ENCODE data around the gene NDUFS3.
"Not testable (repeated sequence)": the region's sequence is repeated elsewhere in the genome, so short reads cannot be mapped to it uniquely, and the experiment has no call there.

NDUFS3 gene

DNA sequence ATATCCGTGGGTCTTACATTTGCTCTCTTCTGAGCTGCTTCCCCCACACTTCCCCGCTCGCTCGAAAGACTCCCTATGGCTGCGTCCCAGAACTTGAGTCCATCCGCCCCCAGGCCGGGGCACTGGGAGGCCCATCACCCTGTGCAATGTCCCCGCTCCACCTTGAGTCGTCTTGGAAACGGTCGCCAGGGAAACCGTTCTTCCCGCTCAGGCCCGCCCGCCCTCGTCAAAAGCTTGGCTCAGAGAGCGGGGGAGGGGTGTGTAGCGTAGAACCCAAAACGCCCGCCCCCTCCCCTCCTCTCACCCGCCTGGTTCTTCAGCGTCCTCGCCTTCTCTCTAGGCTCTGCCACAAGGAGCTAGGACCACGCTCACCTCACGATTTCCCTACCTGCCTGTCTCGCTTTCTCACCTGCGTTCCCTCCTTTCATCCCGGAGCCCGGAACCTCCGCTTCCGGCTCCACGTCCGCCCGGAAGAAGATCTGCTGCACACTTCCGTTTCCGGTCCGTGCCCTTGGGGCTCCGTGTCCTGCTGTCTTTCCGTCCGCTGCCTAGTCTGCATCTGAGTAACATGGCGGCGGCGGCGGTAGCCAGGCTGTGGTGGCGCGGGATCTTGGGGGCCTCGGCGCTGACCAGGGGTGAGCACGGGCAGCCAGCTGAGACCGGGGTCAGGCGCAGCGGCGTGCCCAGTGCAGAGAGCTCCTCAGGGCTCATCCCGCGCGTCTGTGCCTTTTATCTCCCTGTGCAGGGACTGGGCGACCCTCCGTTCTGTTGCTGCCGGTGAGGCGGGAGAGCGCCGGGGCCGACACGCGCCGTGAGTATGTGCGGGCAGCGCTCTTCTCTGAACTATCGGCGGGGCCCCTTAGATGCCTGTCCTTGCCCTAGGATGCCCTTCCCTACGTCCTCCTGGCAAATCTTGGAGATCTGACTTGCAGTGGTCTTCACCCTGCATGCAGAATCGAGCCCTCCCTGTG, at the start of gene NDUFS3, which contains the start of gene KBTBD4:
Gene NDUFS3 (plus strand): TSS at position 551 of the 971 bp plus-strand sequence. CDS start 18 bp downstream, at position 569.
Gene KBTBD4 (minus strand): TSS at position 447 of the 971 bp plus-strand sequence. CDS start 19 bp downstream, at position 428.
- peak; percentile 90 to 95 for DNase-seq

DNA sequence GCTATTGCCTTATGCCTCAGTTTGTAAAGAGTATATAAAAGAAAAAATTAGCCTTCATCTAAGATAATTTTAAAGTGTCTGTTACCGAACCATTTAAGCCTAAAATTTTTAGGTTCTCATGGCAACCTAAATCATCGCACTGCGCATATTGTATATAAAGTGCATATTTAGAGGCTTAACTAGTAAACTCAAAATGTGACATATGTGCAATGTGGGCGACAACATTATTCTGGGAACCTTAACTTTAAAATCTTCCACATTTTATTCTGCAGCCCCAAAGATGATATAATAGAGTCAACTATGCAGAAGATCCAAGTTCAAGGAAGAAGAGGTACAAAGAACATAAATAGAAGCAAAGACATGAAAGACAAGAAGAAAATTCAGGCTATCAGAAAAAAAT, 48.9 kb upstream of the NDUFS3 start:
- no peak for DNase-seq

DNA sequence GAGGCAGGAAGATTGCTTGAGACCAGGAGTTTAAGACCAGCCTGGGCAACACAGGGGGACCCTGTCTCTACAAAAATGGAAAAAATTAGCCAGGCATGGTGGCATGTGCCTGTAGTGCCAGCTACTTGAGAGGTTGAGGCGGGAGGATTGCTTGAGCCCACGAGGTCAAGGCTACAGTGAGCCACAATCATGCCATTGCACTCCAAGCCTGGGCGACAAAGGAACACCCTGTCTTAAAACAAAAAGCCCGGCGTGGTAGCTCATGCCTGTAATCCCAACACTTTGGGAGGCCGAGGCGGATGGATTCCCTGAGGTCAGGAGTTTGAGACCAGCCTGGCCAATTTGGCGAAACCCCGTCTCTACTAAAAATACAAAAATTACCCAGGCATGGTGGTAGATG, 48.2 kb upstream of the NDUFS3 start:
- not testable (repeated sequence) for DNase-seq

DNA sequence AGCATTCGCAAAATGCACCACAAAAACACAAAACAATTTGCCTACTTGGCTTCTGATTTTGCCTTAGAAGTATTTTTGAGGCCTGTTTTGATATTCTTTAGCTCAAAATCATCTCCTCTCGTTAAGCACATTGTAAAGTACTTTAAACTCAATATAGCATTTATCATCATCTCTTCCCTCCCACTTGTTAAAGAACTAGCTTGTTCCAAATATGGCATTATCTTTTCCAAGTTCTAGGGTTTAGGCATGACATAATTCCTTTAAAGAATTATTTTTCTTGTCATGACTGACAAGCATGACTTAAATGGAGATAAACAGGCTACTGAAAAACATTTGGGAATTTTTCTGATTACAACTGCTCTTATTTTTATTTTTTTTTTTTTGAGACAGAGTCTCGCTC, 47.2 kb upstream of the NDUFS3 start:
- no peak for DNase-seq

DNA sequence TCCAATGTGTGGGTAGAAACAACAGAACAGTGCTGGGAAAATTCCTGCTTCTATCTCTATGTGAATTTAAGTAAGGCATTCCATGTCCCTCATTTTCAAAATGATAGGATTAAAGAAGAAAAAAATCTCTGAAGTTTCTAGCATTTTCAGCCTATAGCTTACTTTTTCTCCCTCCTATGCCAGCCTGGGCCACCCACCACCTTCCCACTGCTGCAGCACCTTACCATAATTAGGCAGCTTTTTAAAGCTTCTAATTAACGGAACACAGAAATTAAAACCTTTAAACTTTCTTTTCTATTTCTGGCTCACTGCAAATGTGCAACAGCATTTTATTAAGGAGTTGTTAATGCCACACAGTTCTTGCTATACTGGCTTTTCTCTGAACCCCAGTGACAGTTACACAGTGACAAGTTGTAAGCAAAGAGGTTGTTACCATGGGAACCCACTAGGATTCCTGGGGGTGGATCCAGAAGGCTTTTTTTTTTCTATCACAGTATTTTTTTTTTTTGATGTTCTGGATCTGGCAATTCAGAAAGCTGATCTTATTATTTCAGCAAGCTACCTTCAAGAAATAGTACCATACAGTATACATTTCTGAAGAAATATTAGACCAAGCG, 46.2 kb upstream of the NDUFS3 start:
- no peak for DNase-seq

DNA sequence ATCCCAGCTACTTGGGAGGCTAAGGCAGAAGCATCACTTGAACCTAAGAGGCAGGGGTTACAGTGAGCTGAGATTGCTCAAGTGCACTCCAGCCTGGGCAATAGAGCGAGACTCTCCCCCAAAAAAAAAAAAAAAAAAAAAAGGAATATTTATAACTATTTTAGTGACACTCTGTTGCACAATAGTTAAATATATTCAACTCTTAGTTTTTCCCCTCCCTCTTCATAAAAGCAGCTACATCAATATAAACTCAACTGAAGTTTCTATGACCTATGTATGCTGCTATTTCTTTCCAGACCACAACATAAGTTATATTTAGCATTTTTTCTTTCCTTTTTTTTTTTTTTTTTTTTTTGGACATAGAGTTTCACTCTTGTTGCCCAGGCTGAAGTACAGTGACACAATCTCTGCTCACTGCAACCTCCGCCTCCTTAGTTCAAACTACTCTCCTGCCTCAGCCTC, 45.2 kb upstream of the NDUFS3 start:
- no peak for DNase-seq

DNA sequence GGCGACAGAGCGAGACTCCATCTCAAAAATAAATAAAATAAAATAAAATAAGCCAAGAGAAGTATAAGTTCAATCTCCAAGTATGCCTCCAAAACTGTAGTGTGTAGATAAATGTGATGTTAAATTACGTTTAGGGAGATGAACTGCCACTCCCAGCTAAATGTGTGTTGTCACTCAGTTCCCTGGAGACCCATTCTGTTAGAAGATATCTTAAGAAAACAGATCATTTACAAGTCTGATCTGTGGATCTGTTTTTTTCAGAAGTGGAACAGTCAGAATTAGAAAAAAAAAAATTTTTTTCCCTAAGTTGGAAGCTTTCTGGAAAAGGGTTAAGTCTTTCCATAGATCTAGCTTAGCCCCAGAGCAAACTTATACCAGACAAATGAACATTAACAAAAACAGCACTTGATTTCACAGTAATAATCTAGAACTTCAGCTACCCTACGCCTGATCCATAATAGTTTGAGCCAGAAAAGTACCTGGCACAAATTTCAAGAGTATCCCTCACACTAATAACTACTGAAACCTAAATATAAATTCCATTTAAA, 44.1 kb upstream of the NDUFS3 start:
- DNase-seq, result no peak

DNA sequence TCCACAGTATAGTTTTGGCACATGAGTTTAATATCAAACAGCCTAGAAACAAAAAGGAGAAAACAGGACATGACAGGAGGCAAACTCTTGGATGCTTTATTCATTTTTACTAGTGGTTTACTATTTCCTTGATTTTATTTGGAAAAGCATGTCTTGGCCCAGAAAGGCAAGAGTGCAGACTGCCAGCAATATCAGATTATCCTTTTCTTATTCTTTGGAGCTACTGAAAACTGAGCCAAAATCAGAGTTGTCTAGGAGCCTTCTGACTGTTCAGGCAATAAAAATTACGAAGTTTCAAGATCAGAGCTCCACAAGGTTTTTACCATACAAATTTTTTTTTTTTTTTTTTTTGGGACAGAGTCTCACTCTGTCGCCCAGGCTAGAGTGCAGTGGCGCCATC, 42.0 kb upstream of the NDUFS3 start:
- DNase-seq, result no peak

DNA sequence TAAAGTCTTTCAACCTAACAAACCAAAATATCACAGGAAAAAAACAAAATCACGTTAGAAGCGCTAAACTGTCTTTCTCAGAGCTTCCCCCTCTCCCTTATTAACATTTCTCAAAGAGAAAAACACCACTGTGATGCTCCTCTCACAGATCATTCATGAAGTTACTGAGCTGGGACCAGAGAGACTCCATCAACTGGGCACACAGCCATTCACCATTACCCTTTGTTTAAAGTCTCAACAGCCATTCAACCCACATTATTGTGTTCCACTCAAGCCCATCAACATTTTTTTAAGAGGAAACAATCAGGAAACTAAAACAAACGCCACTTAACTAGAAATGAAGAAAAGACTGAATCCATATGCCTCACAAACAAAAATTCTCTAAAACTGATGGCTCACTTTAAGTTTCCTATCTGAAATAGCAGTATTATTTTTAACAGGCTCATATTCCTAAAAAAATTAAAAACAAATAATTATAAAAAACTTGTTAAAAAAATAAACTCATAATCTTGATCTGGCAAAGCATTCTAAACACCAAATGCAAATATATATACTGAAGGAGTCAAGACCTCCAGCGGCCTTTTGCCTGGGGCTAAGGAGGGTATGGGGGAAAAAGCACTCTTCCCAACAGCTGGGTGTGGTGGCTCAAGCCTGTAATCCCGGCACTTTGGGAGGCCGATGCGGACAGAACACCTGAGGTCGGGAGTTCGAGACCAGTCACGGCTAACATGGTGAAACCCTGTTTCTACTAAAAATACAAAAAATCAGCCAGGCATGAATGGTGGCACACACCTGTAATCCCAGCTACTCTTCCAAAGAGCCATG, 39.9 kb upstream of the NDUFS3 start:
- DNase-seq, result peak; percentile 45 to 71

DNA sequence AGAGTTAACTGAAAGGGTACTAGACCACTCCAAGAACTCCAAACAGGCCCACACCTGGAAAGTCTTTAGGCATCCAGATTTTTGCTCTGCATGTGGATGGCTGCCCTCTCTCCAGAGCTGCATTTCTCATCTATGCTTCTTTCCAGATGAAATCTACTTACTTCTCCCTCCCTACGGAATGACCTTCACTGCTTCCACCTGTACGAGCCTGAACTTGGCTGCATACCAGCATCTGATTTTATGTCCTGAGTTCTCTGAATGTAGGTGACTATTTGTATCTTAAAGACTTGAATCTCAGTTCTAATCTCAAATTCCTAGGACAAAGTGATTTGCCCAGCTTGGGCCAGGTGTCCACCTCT, 39.2 kb upstream of the NDUFS3 start:
- DNase-seq, result no peak

DNA sequence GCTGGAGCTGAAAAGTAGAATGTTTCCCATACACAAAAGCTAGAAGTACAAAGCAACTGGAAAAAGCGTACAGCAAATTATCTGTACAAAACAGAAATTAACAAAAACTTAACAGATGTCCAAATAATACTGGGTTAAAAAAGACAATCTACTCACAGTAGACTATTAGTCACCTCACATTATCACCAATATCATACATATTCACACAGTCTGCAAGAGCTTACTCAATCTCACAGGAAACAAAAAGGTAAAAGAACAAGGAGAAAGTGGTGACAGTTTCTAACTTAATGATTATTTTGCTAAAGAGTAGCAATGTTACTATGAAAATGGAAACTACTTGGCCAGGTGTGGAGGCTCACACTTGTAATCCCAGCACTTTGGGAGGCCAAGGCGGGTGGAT, 37.8 kb upstream of the NDUFS3 start:
- no peak for DNase-seq

DNA sequence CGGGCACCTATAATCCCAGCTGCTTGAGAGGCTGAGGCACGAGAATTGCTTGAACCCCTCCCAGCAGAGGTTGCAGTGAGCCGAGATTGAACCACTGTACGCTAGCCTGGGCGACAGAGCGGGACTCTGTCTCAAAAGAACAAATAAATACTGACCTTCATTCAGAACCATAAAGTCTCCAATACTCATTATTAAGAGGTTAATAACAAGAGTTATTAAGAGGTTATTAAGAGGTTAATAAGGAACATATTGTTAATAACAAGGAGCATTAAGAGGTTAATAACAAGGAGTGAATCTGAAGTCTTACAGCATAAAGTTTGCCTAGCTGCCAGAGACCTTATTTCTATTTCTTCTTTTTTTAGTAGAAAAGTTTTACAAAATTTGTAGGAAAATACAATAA, 33.6 kb upstream of the NDUFS3 start:
- DNase-seq, result no peak

DNA sequence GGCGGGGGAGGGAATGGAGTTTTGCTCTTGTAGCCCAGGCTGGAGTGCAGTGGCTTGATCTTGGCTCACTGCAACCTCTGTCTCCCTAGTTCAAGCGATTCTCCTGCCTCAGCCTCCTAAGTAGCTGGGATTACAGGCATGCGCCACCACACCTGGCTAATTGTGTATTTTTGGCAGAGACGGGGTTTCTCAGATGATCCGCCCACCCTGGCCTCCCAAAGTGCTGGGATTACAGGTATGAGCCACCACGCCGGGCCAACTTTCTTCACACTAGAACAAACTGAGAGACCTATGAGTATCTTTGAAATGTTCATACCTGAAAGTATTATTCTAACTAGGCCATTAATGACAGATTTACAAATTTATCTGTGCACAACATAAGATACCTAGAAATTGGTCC, 32.6 kb upstream of the NDUFS3 start:
- not testable (repeated sequence) for DNase-seq

DNA sequence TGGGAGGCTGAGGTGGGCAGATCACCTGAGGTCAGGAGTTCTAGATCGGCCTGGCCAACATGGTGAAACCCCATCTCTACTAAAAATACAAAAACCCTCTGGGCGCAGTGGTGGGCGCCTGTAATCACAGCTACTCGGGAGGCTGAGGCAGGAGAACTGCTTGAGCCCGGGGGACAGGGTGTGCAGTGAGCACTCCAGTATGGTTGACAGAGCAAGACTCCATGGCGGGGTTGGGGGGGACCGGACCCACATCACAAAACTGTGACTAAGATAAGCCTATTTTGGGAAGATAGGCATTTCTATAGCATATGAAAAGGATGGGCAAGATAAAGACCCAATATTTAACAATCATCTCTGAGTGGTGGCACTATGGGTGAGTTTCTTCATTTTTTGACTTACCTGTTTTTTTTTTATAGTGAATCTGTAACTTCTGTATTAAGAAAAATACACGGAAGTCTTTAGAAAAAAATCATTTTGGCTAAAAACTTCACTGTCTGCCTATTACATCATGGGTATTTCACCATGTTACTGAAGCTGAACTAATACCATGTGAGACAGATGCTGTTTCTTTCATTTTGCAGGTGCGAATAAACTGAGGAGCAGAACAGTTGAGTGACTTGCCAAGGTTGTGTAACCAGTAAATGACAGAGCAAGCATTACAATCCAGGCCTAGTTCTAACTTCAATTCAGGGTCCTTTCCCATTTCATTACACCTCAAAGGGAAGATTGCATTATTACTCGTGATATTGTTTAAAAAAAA, 28.4 kb upstream of the NDUFS3 start:
- DNase-seq, result no peak

DNA sequence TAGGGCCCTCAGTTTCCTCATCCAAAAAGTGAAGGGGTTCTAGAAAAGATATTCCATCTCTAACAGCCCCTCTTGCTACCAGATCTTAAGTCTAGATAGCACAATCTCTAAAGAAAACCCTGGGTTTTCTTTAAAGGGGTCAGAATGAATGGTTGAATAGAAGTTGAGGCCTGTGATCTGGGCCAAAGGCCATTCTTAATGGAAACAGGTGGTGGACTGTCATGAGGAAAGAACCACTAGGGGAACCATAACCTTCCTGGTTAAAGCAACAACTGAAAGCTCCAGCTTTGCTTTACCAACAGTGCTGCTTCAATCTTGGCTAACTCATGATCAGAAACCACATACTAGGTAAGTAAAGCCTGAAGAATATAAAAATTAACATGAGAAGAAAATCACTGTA, 27.8 kb upstream of the NDUFS3 start:
- DNase-seq, result no peak

DNA sequence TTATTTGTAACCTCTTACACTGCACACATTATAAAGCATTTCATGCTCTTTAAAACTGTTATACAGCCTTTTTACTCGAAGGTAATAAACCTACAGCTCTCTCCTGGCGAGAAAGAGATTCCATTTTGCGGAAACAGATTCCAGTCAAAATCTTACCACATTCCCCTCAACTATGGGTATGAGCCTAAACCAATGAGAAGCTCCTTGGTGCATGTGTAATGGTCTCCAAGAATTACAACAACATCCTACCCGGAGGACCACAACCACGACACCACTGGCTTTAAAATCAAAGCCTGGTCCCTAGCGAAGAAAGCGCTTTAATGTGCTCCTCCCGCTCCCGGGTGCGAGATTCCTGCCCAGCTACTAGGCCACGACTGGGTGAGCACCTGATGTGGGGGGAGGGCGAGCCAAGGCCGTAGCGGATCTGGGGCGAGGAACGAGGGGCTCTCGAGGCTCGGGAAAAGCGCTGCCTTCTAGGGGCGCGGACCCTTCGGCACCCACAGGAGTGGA, 26.8 kb upstream of the NDUFS3 start:
- no peak for DNase-seq

DNA sequence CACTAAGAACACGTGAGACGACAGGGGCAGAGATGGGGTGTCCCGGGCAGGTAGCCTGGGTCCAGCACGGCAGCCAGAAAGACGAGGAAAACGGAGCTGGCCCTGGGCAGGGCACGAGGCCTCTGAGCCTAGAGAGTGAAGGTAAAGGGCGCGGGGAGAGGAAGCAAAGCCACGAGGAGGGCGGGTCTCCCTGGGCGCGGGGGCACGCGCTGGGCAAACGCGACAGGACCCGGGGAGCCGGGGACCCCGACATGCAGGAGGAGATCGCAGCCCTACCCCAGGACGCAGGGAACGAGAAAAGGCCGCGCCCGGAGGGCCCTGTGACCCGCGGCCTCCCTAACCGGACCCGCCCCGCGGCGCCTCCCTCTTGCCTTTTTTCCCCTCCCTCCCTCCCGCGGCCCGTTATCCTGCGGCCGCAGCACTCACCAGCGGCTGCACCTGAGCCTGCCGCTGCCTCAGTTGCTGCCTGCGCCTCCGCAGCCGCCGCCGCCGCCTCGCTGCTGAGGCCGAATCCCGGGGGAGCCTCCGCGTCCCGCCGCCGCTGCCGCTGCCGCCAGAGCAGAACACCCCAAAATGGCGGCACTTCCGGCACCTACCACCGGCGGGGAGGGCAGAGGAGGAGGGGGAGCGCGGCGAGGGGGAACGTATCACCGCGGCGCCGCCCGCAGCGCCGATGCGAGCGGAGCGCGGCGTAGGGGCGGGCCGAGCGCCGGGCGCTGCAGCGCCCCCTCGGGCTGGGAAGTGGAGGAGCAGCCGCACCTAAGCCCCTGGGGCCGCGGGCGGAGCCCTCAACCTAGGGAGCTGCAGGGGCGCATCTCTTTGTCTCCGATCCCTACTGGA, 26.1 kb upstream of the NDUFS3 start, which contains the start of gene CELF1:
Gene CELF1 (minus strand): TSS at position 567 of the 840 bp plus-strand sequence. CDS start 53,609 bp downstream, outside the sequence.
- peak; percentile 94 to 97 for DNase-seq

DNA sequence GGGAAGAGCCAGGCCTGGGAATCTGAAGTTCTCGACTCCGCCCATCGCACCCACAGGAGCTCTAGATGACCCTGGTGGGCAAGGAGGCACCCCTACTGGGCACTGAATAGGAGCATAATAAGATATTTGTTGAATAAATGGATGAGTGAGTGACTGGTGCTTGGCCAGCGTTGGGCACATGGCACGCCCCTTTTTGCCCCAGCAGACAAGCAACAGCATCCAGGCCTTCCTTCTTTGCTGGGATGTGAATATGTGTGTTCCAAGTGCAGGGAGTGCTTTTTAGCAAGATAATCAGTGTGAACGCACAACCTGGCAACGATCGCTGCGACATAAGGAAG, 25.5 kb upstream of the NDUFS3 start:
- no peak for DNase-seq

DNA sequence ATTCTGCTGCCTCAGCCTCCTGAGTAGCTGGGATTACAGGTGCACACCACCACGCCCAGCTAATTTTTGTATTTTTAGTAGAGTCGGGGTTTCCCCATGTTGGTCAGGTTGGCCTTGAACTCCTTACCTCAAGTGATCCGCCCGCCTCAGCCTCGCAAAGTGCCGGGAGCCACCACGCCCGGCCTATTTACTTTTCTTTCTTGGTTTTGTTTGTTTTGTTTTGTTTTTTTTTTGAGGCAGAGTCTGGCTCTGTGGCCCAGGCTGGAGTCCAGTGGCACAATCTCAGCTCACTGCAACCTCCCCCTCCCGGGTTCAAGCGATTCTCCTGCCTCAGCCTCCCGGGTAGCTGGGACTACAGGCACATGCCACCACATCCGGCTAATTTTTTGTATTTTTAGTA, 21.9 kb upstream of the NDUFS3 start:
- DNase-seq, result not testable (repeated sequence)

DNA sequence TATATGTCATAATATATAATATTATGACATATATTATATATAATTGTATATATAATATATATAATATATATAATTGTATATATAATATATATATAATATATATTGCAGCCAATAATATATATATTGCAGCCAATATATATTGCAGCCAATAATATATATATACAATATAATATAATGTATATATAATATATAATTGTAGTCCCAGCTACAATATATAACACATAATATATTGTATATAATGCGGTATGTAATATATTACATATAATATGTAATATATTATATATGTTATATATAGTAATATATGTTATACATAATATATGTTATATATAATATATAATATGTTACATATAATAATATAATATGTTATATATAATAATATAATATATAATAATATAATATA, 20.2 kb upstream of the NDUFS3 start:
- DNase-seq, result no peak

DNA sequence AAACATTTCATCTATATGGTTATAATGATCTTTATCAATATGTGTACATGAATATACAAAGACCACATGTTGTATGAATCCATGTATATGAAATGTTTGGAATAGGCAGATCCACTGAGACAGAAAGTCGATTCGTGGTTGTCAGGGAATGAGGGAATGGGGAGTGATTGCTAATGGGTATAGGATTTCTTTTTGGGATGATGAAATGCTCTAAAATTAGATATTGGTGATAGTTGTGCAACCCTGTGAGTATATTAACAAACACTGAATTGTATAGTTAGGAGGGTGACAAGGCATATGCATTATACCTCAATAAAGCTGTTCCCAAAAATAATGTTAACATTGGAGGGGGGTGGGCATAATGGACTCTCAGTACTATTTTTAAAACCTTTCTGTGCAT, 18.4 kb upstream of the NDUFS3 start:
- DNase-seq, result no peak
